H9 (cell line): ENCODE data around the gene ENGASE. TPM values are rescaled to one million over a fixed set of nuclear protein-coding genes. Genes with fewer than 3 reads are reported as not detected.
A peak's percentile ranks its signal among the peaks of the same experiment; 100 is the strongest.

Experiments used
- DNase-seq: peaks from one replicate; pipeline ENCODE4 v3.0.0-alpha.2; 2017
- H2AFZ ChIP-seq: one replicate; pipeline ENCODE4 v1.6.1; 2013; ENCODE audit warnings: mild to moderate bottlenecking, low read length, control low read depth, moderate library complexity
- H2AK5ac ChIP-seq: 2 replicates; pipeline ENCODE4 v1.6.1; 2013; ENCODE audit warnings: low read length, control low read depth, mixed read lengths; ENCODE audit not compliant: insufficient read length
- H2BK120ac ChIP-seq: one replicate; pipeline ENCODE4 v1.6.1; 2013; ENCODE audit warnings: low read depth, mild to moderate bottlenecking, low read length, control low read depth, inconsistent platforms; ENCODE audit not compliant: poor library complexity, severe bottlenecking
- H2BK12ac ChIP-seq: 2 replicates; pipeline ENCODE4 v1.6.1; 2013; ENCODE audit warnings: low read length, control low read depth, mixed read lengths, low read depth; ENCODE audit not compliant: insufficient read length
- H2BK15ac ChIP-seq: 2 replicates; pipeline ENCODE4 v1.6.1; 2013; ENCODE audit warnings: low read depth, low read length, control low read depth
- H2BK20ac ChIP-seq: one replicate; pipeline ENCODE4 v1.6.1; 2013; ENCODE audit warnings: low read depth, mild to moderate bottlenecking, low read length, control low read depth, inconsistent platforms; ENCODE audit not compliant: poor library complexity, severe bottlenecking
- H2BK5ac ChIP-seq: 2 replicates; pipeline ENCODE4 v1.6.1; 2013; ENCODE audit warnings: low read length, control low read depth, mixed read lengths; ENCODE audit not compliant: insufficient read length
- H3K14ac ChIP-seq: 2 replicates; pipeline ENCODE4 v1.6.1; 2013; ENCODE audit warnings: low read length, control low read depth; ENCODE audit not compliant: insufficient read depth
- H3K18ac ChIP-seq: 2 replicates; pipeline ENCODE4 v1.6.1; 2013; ENCODE audit warnings: low read depth, mild to moderate bottlenecking, mixed read lengths, low read length, control low read depth; ENCODE audit not compliant: insufficient read length
- H3K23ac ChIP-seq: 2 replicates; pipeline ENCODE4 v1.6.1; 2013; ENCODE audit warnings: low read length, control low read depth, mixed read lengths, low read depth; ENCODE audit not compliant: insufficient read length
- H3K23me2 ChIP-seq: 2 replicates; pipeline ENCODE4 v1.6.1; 2013; ENCODE audit warnings: low read depth, mild to moderate bottlenecking, mixed read lengths, low read length, control low read depth; ENCODE audit not compliant: insufficient read length, poor library complexity, severe bottlenecking
- H3K27ac ChIP-seq: 2 replicates; pipeline ENCODE4 v1.5.1; 2013; ENCODE audit warnings: low read length, control low read depth, mixed read lengths, low read depth; ENCODE audit not compliant: insufficient read length
- H3K27me3 ChIP-seq: 2 replicates; pipeline ENCODE4 v1.6.1; 2013; ENCODE audit warnings: low read length, control low read depth, inconsistent platforms; ENCODE audit not compliant: insufficient read depth
- H3K4ac ChIP-seq: 2 replicates; pipeline ENCODE4 v1.6.1; 2013; ENCODE audit warnings: low read depth, mild to moderate bottlenecking, control low read depth, inconsistent platforms, low read length, moderate library complexity
- H3K4me1 ChIP-seq: 2 replicates; pipeline ENCODE4 v1.6.1; 2013; ENCODE audit warnings: low read length, control low read depth, inconsistent platforms; ENCODE audit not compliant: insufficient read depth
- H3K4me2 ChIP-seq: 2 replicates; pipeline ENCODE4 v1.6.1; 2013; ENCODE audit warnings: low read length, control low read depth, mixed read lengths; ENCODE audit not compliant: insufficient read length, insufficient read depth
- H3K56ac ChIP-seq: 2 replicates; pipeline ENCODE4 v1.6.1; 2013; ENCODE audit warnings: low read depth, mild to moderate bottlenecking, mixed read lengths, low read length, control low read depth; ENCODE audit not compliant: insufficient read length
- H3K79me1 ChIP-seq: 2 replicates; pipeline ENCODE4 v1.6.1; 2013; ENCODE audit warnings: low read depth, mild to moderate bottlenecking, moderate library complexity, low read length, control low read depth, inconsistent platforms; ENCODE audit not compliant: insufficient read depth, poor library complexity, severe bottlenecking
- H3K79me2 ChIP-seq: 2 replicates; pipeline ENCODE4 v1.6.1; 2013; ENCODE audit warnings: low read length, control low read depth, inconsistent platforms; ENCODE audit not compliant: insufficient read depth
- H3K9ac ChIP-seq: 2 replicates; pipeline ENCODE4 v1.6.1; 2013; ENCODE audit warnings: low read length, control low read depth, mixed read lengths; ENCODE audit not compliant: insufficient read length; ENCODE audit errors: extremely low read depth
- H3K9me3 ChIP-seq: one replicate; pipeline ENCODE4 v1.6.1; 2013; ENCODE audit warnings: low read depth, low read length, inconsistent platforms; ENCODE audit not compliant: control insufficient read depth
- H3T11ph ChIP-seq: one replicate; pipeline ENCODE4 v1.6.1; 2013; ENCODE audit warnings: mild to moderate bottlenecking, low read length, control low read depth, inconsistent platforms
- H4K20me1 ChIP-seq: one replicate; pipeline ENCODE4 v1.6.1; 2013; ENCODE audit not compliant: control insufficient read depth, insufficient read length, insufficient read depth
- H4K5ac ChIP-seq: 2 replicates; pipeline ENCODE4 v1.6.1; 2013; ENCODE audit warnings: low read depth, mild to moderate bottlenecking, mixed read lengths, low read length, control low read depth; ENCODE audit not compliant: insufficient read length
- H4K8ac ChIP-seq: replicated peaks from 2 replicates; pipeline ENCODE4 v1.6.1; 2013; ENCODE audit warnings: low read length, control low read depth, mixed read lengths, low read depth; ENCODE audit not compliant: insufficient read length
- H4K91ac ChIP-seq: 2 replicates; pipeline ENCODE4 v1.6.1; 2013; ENCODE audit warnings: low read depth, mild to moderate bottlenecking, moderate library complexity, mixed read lengths, low read length, control low read depth; ENCODE audit not compliant: insufficient read length
- H3K27ac Mint-ChIP-seq, 3 experiments: 2 replicates in 2 of 3; 3 replicates in 1 of 3; pipeline ENCODE4 v1.8.0; 2020 to 2021; ENCODE audit warnings: mixed read lengths in 3 of 3, mild to moderate bottlenecking in 1 of 3, moderate library complexity in 1 of 3
- H3K27me3 Mint-ChIP-seq: 2 replicates; pipeline ENCODE4 v1.8.0; 2021; ENCODE audit warnings: low read depth, mild to moderate bottlenecking, moderate library complexity, mixed read lengths
- H3K36me3 Mint-ChIP-seq, 3 experiments: 2 replicates in 2 of 3; 3 replicates in 1 of 3; pipeline ENCODE4 v1.8.0; 2020 to 2021; ENCODE audit warnings: low read depth in 3 of 3, mixed read lengths in 3 of 3; ENCODE audit not compliant: insufficient read depth in 1 of 3
- H3K4me1 Mint-ChIP-seq, 2 experiments: 2 replicates each; pipeline ENCODE4 v1.8.0; 2020; ENCODE audit warnings: mixed read lengths in 2 of 2
- H3K4me3 Mint-ChIP-seq, 2 experiments: 2 replicates in 1 of 2; 3 replicates in 1 of 2; pipeline ENCODE4 v1.8.0; 2020 to 2021; ENCODE audit warnings: mild to moderate bottlenecking in 2 of 2, mixed read lengths in 2 of 2, moderate library complexity in 1 of 2
- H3K9me3 Mint-ChIP-seq, 2 experiments: 2 replicates in 1 of 2; 3 replicates in 1 of 2; pipeline ENCODE4 v1.8.0; 2020; ENCODE audit warnings: mild to moderate bottlenecking in 2 of 2, mixed read lengths in 2 of 2, moderate library complexity in 1 of 2
- CTCF ChIP-seq: fragments of 200-600 bp; sonication (generic); conservative IDR thresholded peaks from 3 replicates; pipeline ENCODE4 v1.8.0; 2021; ENCODE audit warnings: antibody characterized with exemption, mild to moderate bottlenecking
- WGBS: extraction: QIAGEN DNeasy Blood & Tissue Kit; methylation state at CpG from one replicate; pipeline ENCODE4 v1.1.7; 2013; ENCODE audit warnings: missing lambda C conversion rate, low lambda C conversion rate, mixed read lengths; ENCODE audit not compliant: insufficient read length; ENCODE audit errors: extremely low coverage; 5-methylcytosine and 5-hydroxymethylcytosine counted together
- total RNA-seq: library from RNA; stranded (reverse); gene quantifications from 2 replicates; pipeline ENCODE4 v1.2.1, GENCODE V29; 2021

The ENGASE gene
- total RNA-seq, 1 experiment from 2014 or later, result 20.6 TPM

- peak; percentile 57; the same call in 2 of the 3 replicates for TF ChIP-seq CTCF
- no peaks in the 10 kb centered on the region for H3K4me1 ChIP-seq
- no peaks in the 10 kb centered on the region for H3K23me2 ChIP-seq
- no peak overlapping the region for H2BK5ac ChIP-seq
- H3K27me3 ChIP-seq, result no peaks in the 10 kb centered on the region
- peaks cover 2% of the 10 kb centered on the region in 2 experiments; a peak in 3 of 4 replicates for H3K4me1 Mint-ChIP-seq
- H3K79me1 ChIP-seq, result no peaks in the 10 kb centered on the region
- no peak overlapping the region; a peak in 1 of 7 replicates for H3K27ac Mint-ChIP-seq
- no peaks in the 10 kb centered on the region for H3K79me2 ChIP-seq
- no peak overlapping the region for H3K9ac ChIP-seq
- H3K9me3 Mint-ChIP-seq, result no peaks in the 10 kb centered on the region
- H3K27me3 Mint-ChIP-seq, result peaks cover 14% of the 10 kb centered on the region
- no peak overlapping the region for H3K14ac ChIP-seq
- H3K18ac ChIP-seq, result no peak overlapping the region
- no peak overlapping the region for H3K4me2 ChIP-seq
- no CpG with 5 or more reads among the region's 12 CpGs for WGBS
- H3T11ph ChIP-seq, result no peak overlapping the region
- H4K8ac ChIP-seq, result no peak overlapping the region
- no peak overlapping the region for H4K5ac ChIP-seq
- H2BK120ac ChIP-seq, result no peak overlapping the region
- no peak overlapping the region for H3K56ac ChIP-seq
- no peak overlapping the region for H2BK12ac ChIP-seq
- no peak overlapping the region for H3K23ac ChIP-seq
- no peak overlapping the region for H4K91ac ChIP-seq
- no peak overlapping the region for H2AFZ ChIP-seq
- H3K4ac ChIP-seq, result no peak overlapping the region
- no peaks in the 10 kb centered on the region for H3K9me3 ChIP-seq
- no peaks in the 10 kb centered on the region for H4K20me1 ChIP-seq
- no peak overlapping the region for H3K4me3 Mint-ChIP-seq
- peak; percentile 62 for DNase-seq
- no peak overlapping the region for H2AK5ac ChIP-seq
- peaks cover 0 to 2% (median 0%) of the 10 kb centered on the region in 3 experiments; a peak in 1 of 7 replicates for H3K36me3 Mint-ChIP-seq
- H3K27ac ChIP-seq, result no peak overlapping the region
- no peak overlapping the region for H2BK15ac ChIP-seq
- no peak overlapping the region for H2BK20ac ChIP-seq
Measured at GRCh38 chr17:79126139-79126538, 51.5 kb downstream of the ENGASE start.
